Fibroblast of lung (primary cell): ENCODE measurements around the gene SURF4. TPM values are rescaled to one million over a fixed set of nuclear protein-coding genes. Genes with fewer than 3 reads are reported as not detected.

Experiments
- DNase-seq, 2 donors: peaks; one replicate each; pipeline versions ENCODE4 v3.0.0 to v3.0.0-alpha.2; 2010; ENCODE audit warnings: low read depth in 2 of 2
- H2AFZ ChIP-seq: 2 replicates; pipeline ENCODE4 v1.5.1; 2012; ENCODE audit warnings: low read length, control low read depth, inconsistent platforms
- H3K27ac ChIP-seq: 2 replicates; pipeline ENCODE4 v1.5.1; 2011; ENCODE audit warnings: low read length, control low read depth; ENCODE audit not compliant: insufficient read depth
- H3K27me3 ChIP-seq: 2 replicates; pipeline ENCODE4 v1.5.1; 2011; ENCODE audit warnings: mild to moderate bottlenecking, low read length; ENCODE audit not compliant: control insufficient read depth, insufficient read depth
- H3K36me3 ChIP-seq: 2 replicates; pipeline ENCODE4 v1.5.1; 2011; ENCODE audit warnings: low read length; ENCODE audit not compliant: control insufficient read depth, insufficient read depth
- H3K4me1 ChIP-seq: 2 replicates; pipeline ENCODE4 v1.5.1; 2011; ENCODE audit warnings: low read length; ENCODE audit not compliant: control insufficient read depth, insufficient read depth; ENCODE audit errors: extremely low read depth
- H3K4me2 ChIP-seq: 2 replicates; pipeline ENCODE4 v1.5.1; 2011; ENCODE audit warnings: low read length, control low read depth; ENCODE audit not compliant: insufficient read depth; ENCODE audit errors: extremely low read depth
- H3K4me3 ChIP-seq, 4 experiments: fragments of 200-600 bp in 1 of 4; sonication (generic) in 1 of 4; replicated peaks in 1 of 4; 2 replicates each; pipeline ENCODE4 v1.5.1; 2011 to 2016; ENCODE audit warnings: low read length in 4 of 4, low read depth in 3 of 4, mild to moderate bottlenecking in 3 of 4, control low read depth in 2 of 4, inconsistent platforms in 1 of 4, mixed read lengths in 1 of 4; ENCODE audit not compliant: insufficient read depth in 1 of 4; ENCODE audit errors: control extremely low read depth in 1 of 4
- H3K79me2 ChIP-seq: 2 replicates; pipeline ENCODE4 v1.5.1; 2012; ENCODE audit warnings: mild to moderate bottlenecking, low read length, inconsistent platforms; ENCODE audit not compliant: control insufficient read depth, insufficient read depth
- H3K9ac ChIP-seq: 2 replicates; pipeline ENCODE4 v1.5.1; 2011; ENCODE audit warnings: mild to moderate bottlenecking, low read length, control low read depth; ENCODE audit not compliant: insufficient read depth
- H3K9me3 ChIP-seq: 2 replicates; pipeline ENCODE4 v1.5.1; 2012; ENCODE audit warnings: low read depth, low read length; ENCODE audit not compliant: control insufficient read depth, insufficient read depth
- H4K20me1 ChIP-seq: 2 replicates; pipeline ENCODE4 v1.5.1; 2011; ENCODE audit warnings: low read length; ENCODE audit not compliant: control insufficient read depth, insufficient read depth; ENCODE audit errors: extremely low read depth
- EZH2 ChIP-seq: IDR thresholded peaks from 2 replicates; pipeline ENCODE4 v1.5.1; 2012; ENCODE audit warnings: low read length, control low read depth, mild to moderate bottlenecking; ENCODE audit errors: missing control alignments
- polyA plus RNA-seq, 2 donors: library from polyadenylated mRNA; depleted of rRNA in 1 of 2; stranded (reverse) in 1 of 2; unstranded in 1 of 2; fragments of >200 nt; gene quantifications; 2 replicates each; pipeline ENCODE4 v1.2.1, GENCODE V29; 2011 to 2012; ENCODE audit warnings: missing spikeins in 1 of 2
- total RNA-seq: library from RNA; depleted of rRNA; stranded (reverse); fragments of >200 nt; gene quantifications from 2 replicates; pipeline ENCODE4 v1.2.1, GENCODE V29; 2014
- TF ChIP-seq, protein P1 (sequence below), 2 donors: IDR thresholded peaks in 1 of 2; conservative IDR thresholded peaks in 1 of 2; 1 replicate in 1 of 2; 2 replicates in 1 of 2; pipeline ENCODE4 v1.5.1; 2011 to 2012; ENCODE audit warnings: low read length in 2 of 2, control low read depth in 1 of 2, inconsistent platforms in 1 of 2, low read depth in 1 of 2, mild to moderate bottlenecking in 1 of 2

Gene SURF4
- total and polyA plus RNA-seq, 2 donors (not counting 1 experiment from before 2014, with no cell fraction given) = 338 to 358 TPM

DNA sequence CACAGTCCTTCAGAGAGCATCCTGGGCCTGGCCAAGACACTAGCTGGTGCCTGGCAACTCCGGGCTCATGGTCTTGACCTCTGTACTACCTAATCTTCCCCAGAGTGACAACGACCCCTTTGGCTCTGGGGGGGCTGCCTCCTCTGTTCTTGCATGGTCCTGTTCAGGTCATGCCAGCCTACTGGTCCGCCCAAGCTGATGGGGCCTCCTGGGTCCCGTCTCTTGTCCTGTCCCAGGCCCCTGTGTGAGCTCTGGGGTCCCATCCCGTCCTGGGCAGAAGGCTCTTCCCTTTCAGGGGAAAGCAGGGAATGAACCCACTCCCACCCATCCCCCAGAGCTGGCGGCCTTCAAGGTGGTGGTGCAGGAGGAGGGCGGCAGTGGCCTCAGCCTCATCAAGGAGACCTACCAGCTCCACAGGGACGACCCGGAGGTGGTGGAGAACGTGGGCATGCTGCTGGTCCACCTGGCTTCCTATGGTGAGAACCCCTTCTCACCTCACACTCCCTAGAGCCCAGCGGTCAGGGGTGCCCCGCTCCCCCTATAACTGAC is 28.7 kb upstream of the SURF4 start:
- no peak overlapping the region for H3K9ac ChIP-seq
- TF ChIP-seq EZH2 = no peak
- TF ChIP-seq, protein P1, sequence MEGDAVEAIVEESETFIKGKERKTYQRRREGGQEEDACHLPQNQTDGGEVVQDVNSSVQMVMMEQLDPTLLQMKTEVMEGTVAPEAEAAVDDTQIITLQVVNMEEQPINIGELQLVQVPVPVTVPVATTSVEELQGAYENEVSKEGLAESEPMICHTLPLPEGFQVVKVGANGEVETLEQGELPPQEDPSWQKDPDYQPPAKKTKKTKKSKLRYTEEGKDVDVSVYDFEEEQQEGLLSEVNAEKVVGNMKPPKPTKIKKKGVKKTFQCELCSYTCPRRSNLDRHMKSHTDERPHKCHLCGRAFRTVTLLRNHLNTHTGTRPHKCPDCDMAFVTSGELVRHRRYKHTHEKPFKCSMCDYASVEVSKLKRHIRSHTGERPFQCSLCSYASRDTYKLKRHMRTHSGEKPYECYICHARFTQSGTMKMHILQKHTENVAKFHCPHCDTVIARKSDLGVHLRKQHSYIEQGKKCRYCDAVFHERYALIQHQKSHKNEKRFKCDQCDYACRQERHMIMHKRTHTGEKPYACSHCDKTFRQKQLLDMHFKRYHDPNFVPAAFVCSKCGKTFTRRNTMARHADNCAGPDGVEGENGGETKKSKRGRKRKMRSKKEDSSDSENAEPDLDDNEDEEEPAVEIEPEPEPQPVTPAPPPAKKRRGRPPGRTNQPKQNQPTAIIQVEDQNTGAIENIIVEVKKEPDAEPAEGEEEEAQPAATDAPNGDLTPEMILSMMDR (conservative IDR thresholded peaks at IDR 0.05 in 1 of 2, IDR thresholded peaks at IDR 0.05 in 1 of 2; ENCODE audit: low read depth in 1 of 2, low read length in 2 of 2) = no peak
- no peaks in the 10 kb centered on the region for H3K9me3 ChIP-seq
- H3K4me2 ChIP-seq = no peak overlapping the region
- peaks cover 2% of the 10 kb centered on the region for H3K4me1 ChIP-seq
- H3K4me3 ChIP-seq = no peak overlapping the region
- no peaks in the 10 kb centered on the region for H4K20me1 ChIP-seq
- H2AFZ ChIP-seq = no peak overlapping the region
- H3K27ac ChIP-seq = no peak overlapping the region
- no peaks in the 10 kb centered on the region for H3K79me2 ChIP-seq
- no peaks in the 10 kb centered on the region for H3K27me3 ChIP-seq
- DNase-seq = no peak
- peaks cover 12% of the 10 kb centered on the region for H3K36me3 ChIP-seq

DNA sequence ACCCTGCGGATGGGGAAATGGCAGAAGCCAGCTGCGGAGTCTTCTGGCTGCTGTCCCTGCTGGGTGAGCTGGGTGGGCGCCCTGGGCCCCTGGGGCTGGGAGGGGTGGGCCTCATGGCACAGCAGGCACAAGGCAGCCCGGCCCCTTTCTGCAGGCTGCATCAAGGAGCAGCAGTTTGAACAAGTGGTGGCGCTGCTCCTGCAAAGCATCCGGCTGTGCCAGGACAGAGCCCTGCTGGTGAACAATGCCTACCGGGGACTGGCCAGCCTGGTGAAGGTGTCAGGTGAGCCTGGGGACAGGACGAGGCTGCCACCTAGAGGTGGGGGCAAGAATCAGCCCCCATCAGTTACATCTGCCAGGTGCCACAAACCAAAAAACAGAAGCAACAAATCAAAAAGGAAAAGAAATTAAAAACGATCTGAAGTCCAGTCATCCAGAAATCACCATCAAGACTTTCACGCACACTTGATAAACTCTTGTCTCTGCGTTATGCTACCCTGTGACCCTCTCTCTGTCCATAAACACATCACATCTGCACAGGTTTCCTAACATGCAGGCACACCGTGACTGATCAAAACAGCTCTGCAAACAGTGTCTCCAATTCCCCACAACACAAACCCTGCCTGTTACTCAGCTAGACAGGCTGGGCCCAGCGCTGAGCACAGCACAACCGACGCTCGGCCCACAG is 28.1 kb upstream of the SURF4 start:
- no peak for TF ChIP-seq EZH2
- TF ChIP-seq, protein P1 (conservative IDR thresholded peaks at IDR 0.05 in 1 of 2, IDR thresholded peaks at IDR 0.05 in 1 of 2; ENCODE audit: low read depth in 1 of 2, low read length in 2 of 2) = peak; percentile 39 to 46
- Histone ChIP-seq H2AFZ (no peak overlapping the region), H4K20me1 (no peaks in the 10 kb centered on the region), H3K9ac (no peak overlapping the region), H3K27me3 (no peaks in the 10 kb centered on the region), H3K79me2 (no peaks in the 10 kb centered on the region), H3K36me3 (peaks cover 12% of the 10 kb centered on the region), H3K4me3 (no peak overlapping the region), H3K27ac (no peak overlapping the region), H3K9me3 (no peaks in the 10 kb centered on the region), H3K4me1 (peaks cover 2% of the 10 kb centered on the region), H3K4me2 (no peak overlapping the region)
- no peak for DNase-seq

DNA sequence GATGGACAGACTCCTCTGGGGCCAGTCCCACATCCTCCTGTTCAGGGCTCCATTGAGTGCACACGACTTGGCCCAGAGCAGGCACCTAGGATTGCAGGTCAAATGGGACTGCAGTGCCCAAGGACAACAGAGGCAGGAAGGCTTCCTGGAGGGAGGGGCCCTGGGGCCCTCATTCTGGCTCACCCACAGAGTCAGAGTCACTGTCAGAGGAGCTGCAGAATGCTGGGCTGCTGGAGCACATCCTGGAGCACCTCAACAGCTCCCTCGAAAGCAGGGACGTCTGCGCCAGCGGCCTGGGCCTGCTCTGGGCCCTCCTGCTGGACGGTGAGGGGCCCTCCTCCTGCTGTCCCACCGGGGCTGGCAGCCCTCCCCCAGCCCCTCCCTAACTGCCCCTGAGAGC is 26.8 kb upstream of the SURF4 start:
- H3K9me3 ChIP-seq = no peaks in the 10 kb centered on the region
- no peak for DNase-seq
- TF ChIP-seq EZH2 = no peak
- TF ChIP-seq, protein P1 (conservative IDR thresholded peaks at IDR 0.05 in 1 of 2, IDR thresholded peaks at IDR 0.05 in 1 of 2; ENCODE audit: low read depth in 1 of 2, low read length in 2 of 2) = no peak
- H3K27me3 ChIP-seq = no peaks in the 10 kb centered on the region
- H3K36me3 ChIP-seq = peaks cover 10% of the 10 kb centered on the region
- H3K4me3 ChIP-seq = no peak overlapping the region
- H4K20me1 ChIP-seq = no peaks in the 10 kb centered on the region
- H3K4me1 ChIP-seq = peaks cover 2% of the 10 kb centered on the region
- no peak overlapping the region for H3K4me2 ChIP-seq
- no peak overlapping the region for H3K27ac ChIP-seq
- H3K9ac ChIP-seq = no peak overlapping the region
- H2AFZ ChIP-seq = no peak overlapping the region
- H3K79me2 ChIP-seq = no peaks in the 10 kb centered on the region
